Measurements from ENCODE around the gene LMNB1.
"Not testable (repeated sequence)": the region's sequence is repeated elsewhere in the genome, so short reads cannot be mapped to it uniquely, and the experiment has no call there.

LMNB1 gene

DNA sequence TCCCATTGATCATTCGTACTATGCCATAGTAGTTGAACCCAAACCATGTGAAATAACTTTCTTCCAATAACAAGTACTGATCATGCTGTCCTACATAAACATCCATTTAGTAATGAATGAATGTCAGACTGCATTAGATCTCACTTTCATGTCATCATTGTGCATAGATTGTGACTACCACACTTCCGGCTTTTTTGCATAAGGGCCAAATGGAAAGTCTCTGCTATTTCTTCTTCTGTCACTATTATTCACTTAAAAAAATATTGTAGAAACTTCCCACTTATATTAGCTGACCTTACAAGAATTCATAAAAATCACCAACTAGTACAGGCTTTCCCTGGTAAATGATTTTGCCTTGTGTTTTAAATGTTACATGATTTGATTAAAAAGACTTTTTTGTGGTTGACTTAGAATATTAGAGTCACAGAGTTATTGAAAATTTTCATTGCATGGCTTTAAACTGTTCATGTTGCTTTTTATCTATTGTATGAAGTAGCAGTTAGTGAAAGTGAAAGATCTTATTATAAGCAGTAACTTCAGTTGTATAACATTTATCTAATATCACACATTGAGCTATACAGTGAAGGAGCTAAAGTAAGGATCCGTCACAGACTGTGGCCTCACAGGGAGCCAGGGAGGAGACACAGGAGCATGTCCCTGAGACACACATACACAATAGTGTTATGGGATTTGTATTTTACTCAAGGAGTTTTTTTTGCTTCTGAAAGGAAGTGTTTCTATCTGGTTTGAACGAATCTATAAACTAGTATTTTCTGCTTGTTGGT is 33.9 kb downstream of the LMNB1 start:
- H3K27me3 ChIP-seq (ENCODE audit: control insufficient read depth, insufficient read depth, low read length), result no peaks in the 10 kb centered on the region
- no peaks in the 10 kb centered on the region for H3K9me3 ChIP-seq (replicated peaks; ENCODE audit: low read length)
- no peak overlapping the region for H3K9ac ChIP-seq (ENCODE audit: low read depth, low read length)
- H3K4me3 ChIP-seq (ENCODE audit: low read length), result no peak overlapping the region
- H3K4me2 ChIP-seq (ENCODE audit: low read length), result no peak overlapping the region
- peaks cover 5% of the 10 kb centered on the region for H3K36me3 ChIP-seq (ENCODE audit: insufficient read depth, low read length)
- peaks cover 13% of the 10 kb centered on the region for H3K4me1 ChIP-seq (ENCODE audit: control insufficient read depth, insufficient read depth, low read length)

GRCh38 chr5:126811515-126812198 is 34.7 kb downstream of the LMNB1 start:
- Histone ChIP-seq H3K9me3 (replicated peaks; ENCODE audit: low read length) (no peaks in the 10 kb centered on the region), H3K4me1 (ENCODE audit: control insufficient read depth, insufficient read depth, low read length) (peaks cover 13% of the 10 kb centered on the region), H3K9ac (ENCODE audit: low read depth, low read length) (no peak overlapping the region), H3K4me2 (ENCODE audit: low read length) (no peak overlapping the region), H3K36me3 (ENCODE audit: insufficient read depth, low read length) (peaks cover 5% of the 10 kb centered on the region), H3K27me3 (ENCODE audit: control insufficient read depth, insufficient read depth, low read length) (no peaks in the 10 kb centered on the region), H3K4me3 (ENCODE audit: low read length) (no peak overlapping the region)

DNA sequence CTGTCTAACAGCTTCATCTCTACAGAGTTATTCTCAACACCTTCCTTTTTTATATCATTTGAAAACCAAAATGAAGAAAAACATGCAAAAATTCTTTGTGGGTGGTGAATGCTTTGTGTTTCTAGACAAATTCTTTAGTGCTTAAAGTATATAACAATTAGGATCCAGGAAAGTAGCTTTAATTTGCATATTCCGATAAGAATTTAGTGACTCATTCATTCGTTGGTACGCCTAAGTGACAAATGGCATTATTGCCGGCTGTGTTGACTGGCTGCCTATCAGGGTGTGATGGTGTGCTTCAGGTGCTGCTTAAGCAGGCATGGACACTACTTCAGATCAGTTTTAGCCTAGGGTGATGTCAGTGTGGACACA is 35.2 kb downstream of the LMNB1 start:
- H3K9me3 ChIP-seq (replicated peaks; ENCODE audit: low read length), result no peaks in the 10 kb centered on the region
- no peak overlapping the region for H3K9ac ChIP-seq (ENCODE audit: low read depth, low read length)
- no peak overlapping the region for H3K4me2 ChIP-seq (ENCODE audit: low read length)
- H3K4me3 ChIP-seq (ENCODE audit: low read length), result no peak overlapping the region
- H3K27me3 ChIP-seq (ENCODE audit: control insufficient read depth, insufficient read depth, low read length), result no peaks in the 10 kb centered on the region
- peaks cover 13% of the 10 kb centered on the region for H3K4me1 ChIP-seq (ENCODE audit: control insufficient read depth, insufficient read depth, low read length)
- H3K36me3 ChIP-seq (ENCODE audit: insufficient read depth, low read length), result peaks cover 5% of the 10 kb centered on the region

- not testable (repeated sequence) for H3K36me3 ChIP-seq (ENCODE audit: insufficient read depth, low read length); H3K27me3 ChIP-seq (ENCODE audit: control insufficient read depth, insufficient read depth, low read length)
- H3K4me1 ChIP-seq (ENCODE audit: control insufficient read depth, insufficient read depth, low read length), result peaks cover 13% of the 10 kb centered on the region
Observed at GRCh38 chr5:126813799-126814198, 36.9 kb downstream of the LMNB1 start.

GRCh38 chr5:126814721-126815404 is 37.9 kb downstream of the LMNB1 start:
- Histone ChIP-seq H3K9me3 (replicated peaks; ENCODE audit: low read length) (no peaks in the 10 kb centered on the region), H3K27me3 (ENCODE audit: control insufficient read depth, insufficient read depth, low read length) (no peaks in the 10 kb centered on the region), H3K4me1 (ENCODE audit: control insufficient read depth, insufficient read depth, low read length) (peaks cover 13% of the 10 kb centered on the region), H3K4me3 (ENCODE audit: low read length) (no peak overlapping the region), H3K36me3 (ENCODE audit: insufficient read depth, low read length) (peaks cover 10% of the 10 kb centered on the region), H3K4me2 (ENCODE audit: low read length) (no peak overlapping the region), H3K9ac (ENCODE audit: low read depth, low read length) (no peak overlapping the region)

More at GRCh38 chr5:126813799-126814198, 36.9 kb downstream of the LMNB1 start:
- H3K9ac ChIP-seq (ENCODE audit: low read depth, low read length); H3K4me2 ChIP-seq (ENCODE audit: low read length); H3K9me3 ChIP-seq (replicated peaks; ENCODE audit: low read length); H3K4me3 ChIP-seq (ENCODE audit: low read length): not testable (repeated sequence)

DNA sequence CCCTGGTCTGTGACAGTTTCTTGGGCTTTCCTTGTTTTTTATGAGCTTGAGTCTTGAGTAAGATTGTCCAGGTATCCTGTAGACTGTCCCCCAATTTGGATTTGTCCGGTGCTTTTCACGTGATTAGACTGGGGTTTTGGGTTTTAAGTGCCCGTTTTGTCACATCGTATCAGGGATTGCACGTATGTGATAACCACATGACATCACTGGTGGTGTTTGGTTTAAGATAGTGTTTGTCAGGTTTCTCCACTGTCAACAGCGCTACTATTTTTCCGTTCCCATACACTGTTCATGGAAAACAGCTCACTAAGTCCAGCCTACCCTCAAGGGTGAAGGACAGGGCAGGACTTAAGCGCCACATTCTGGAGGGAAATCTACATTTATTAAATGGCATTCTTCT is 39.7 kb downstream of the LMNB1 start:
- no peak overlapping the region for H3K4me3 ChIP-seq (ENCODE audit: low read length)

GRCh38 chr5:126818736-126819135 is 41.8 kb downstream of the LMNB1 start:
- no peak overlapping the region for H3K4me2 ChIP-seq (ENCODE audit: low read length)
- H3K36me3 ChIP-seq (ENCODE audit: insufficient read depth, low read length), result peaks cover 14% of the 10 kb centered on the region
- H3K27me3 ChIP-seq (ENCODE audit: control insufficient read depth, insufficient read depth, low read length), result no peaks in the 10 kb centered on the region
- peaks cover 8% of the 10 kb centered on the region for H3K4me1 ChIP-seq (ENCODE audit: control insufficient read depth, insufficient read depth, low read length)
- no peak overlapping the region for H3K4me3 ChIP-seq (ENCODE audit: low read length)
- no peaks in the 10 kb centered on the region for H3K9me3 ChIP-seq (replicated peaks; ENCODE audit: low read length)
- no peak overlapping the region for H3K9ac ChIP-seq (ENCODE audit: low read depth, low read length)

More for the DNA sequence above, 39.7 kb downstream of the LMNB1 start:
- Histone ChIP-seq H3K9ac (ENCODE audit: low read depth, low read length) (no peak overlapping the region), H3K27me3 (ENCODE audit: control insufficient read depth, insufficient read depth, low read length) (no peaks in the 10 kb centered on the region), H3K9me3 (replicated peaks; ENCODE audit: low read length) (no peaks in the 10 kb centered on the region), H3K4me2 (ENCODE audit: low read length) (no peak overlapping the region), H3K36me3 (ENCODE audit: insufficient read depth, low read length) (peaks cover 13% of the 10 kb centered on the region), H3K4me1 (ENCODE audit: control insufficient read depth, insufficient read depth, low read length) (peaks cover 12% of the 10 kb centered on the region)

GRCh38 chr5:126819253-126819652 is 42.3 kb downstream of the LMNB1 start:
- H3K36me3 ChIP-seq (ENCODE audit: insufficient read depth, low read length), result peaks cover 14% of the 10 kb centered on the region
- H3K4me3 ChIP-seq (ENCODE audit: low read length), result no peak overlapping the region
- H3K27me3 ChIP-seq (ENCODE audit: control insufficient read depth, insufficient read depth, low read length), result no peaks in the 10 kb centered on the region
- H3K4me1 ChIP-seq (ENCODE audit: control insufficient read depth, insufficient read depth, low read length), result peaks cover 8% of the 10 kb centered on the region
- no peaks in the 10 kb centered on the region for H3K9me3 ChIP-seq (replicated peaks; ENCODE audit: low read length)
- H3K9ac ChIP-seq (ENCODE audit: low read depth, low read length), result no peak overlapping the region
- H3K4me2 ChIP-seq (ENCODE audit: low read length), result no peak overlapping the region

DNA sequence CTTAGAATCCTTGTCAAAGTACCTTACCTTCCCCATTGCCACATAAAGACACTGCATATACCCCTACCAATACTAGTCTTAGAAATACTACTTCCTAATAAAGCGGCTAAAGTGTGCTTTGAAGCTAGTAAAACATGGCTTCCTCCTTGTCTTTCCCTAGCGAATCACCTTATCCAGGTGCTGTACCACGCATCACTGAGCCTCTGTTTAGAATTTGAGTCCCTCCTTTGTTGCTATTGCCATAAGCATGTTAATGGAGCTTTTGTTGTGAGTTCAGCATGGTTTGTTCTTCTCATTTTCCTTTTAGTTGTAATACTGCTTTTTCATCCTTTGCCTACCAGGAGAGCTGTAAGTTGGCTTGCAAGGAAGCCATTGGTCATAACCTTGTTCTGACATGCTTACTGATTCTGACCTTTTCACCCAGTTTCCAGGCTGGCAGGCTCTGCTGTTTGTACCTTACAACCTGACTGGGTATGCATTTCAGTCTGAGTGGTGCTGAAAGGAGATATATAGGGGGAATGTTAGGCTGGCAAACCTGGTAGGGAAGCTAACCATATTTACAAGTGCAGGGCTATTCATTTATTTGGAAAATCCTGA is 49.8 kb downstream of the LMNB1 start:
- Histone ChIP-seq H3K9ac (ENCODE audit: low read depth, low read length) (no peak overlapping the region), H3K4me1 (ENCODE audit: control insufficient read depth, insufficient read depth, low read length) (no peaks in the 10 kb centered on the region), H3K4me3 (ENCODE audit: low read length) (no peak overlapping the region), H3K4me2 (ENCODE audit: low read length) (no peak overlapping the region), H3K27me3 (ENCODE audit: control insufficient read depth, insufficient read depth, low read length) (no peaks in the 10 kb centered on the region), H3K36me3 (ENCODE audit: insufficient read depth, low read length) (peaks cover 27% of the 10 kb centered on the region), H3K9me3 (replicated peaks; ENCODE audit: low read length) (no peaks in the 10 kb centered on the region)

DNA sequence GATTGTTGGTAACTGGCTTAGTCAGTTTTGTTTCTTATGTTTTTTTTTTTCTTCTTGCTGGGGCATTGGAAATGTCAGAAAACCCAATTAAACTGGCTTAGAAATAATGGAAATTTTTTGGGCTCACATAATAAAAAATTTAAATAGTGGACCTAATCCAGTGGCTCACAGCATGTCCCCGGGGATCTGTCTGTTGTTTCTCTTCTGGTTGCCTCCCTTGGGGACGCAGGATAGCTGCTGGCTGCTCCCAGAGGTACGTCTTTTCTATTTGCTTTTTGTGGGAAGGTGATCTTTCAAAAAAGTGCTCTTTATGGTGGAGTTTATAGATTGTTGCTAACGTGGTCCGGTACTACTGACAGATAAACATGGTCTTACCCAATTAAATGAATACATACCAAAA is 52.2 kb downstream of the LMNB1 start:
- no peak overlapping the region for H3K4me2 ChIP-seq (ENCODE audit: low read length)
- H3K9me3 ChIP-seq (replicated peaks; ENCODE audit: low read length), result no peaks in the 10 kb centered on the region
- no peak overlapping the region for H3K4me3 ChIP-seq (ENCODE audit: low read length)
- H3K27me3 ChIP-seq (ENCODE audit: control insufficient read depth, insufficient read depth, low read length), result no peaks in the 10 kb centered on the region
- H3K9ac ChIP-seq (ENCODE audit: low read depth, low read length), result no peak overlapping the region
- H3K36me3 ChIP-seq (ENCODE audit: insufficient read depth, low read length), result peaks cover 24% of the 10 kb centered on the region
- no peaks in the 10 kb centered on the region for H3K4me1 ChIP-seq (ENCODE audit: control insufficient read depth, insufficient read depth, low read length)

GRCh38 chr5:126830061-126830460 is 53.1 kb downstream of the LMNB1 start:
- H3K4me3 ChIP-seq (ENCODE audit: low read length), result no peak overlapping the region
- peaks cover 27% of the 10 kb centered on the region for H3K36me3 ChIP-seq (ENCODE audit: insufficient read depth, low read length)

More at GRCh38 chr5:126830061-126830460, 53.1 kb downstream of the LMNB1 start:
- Histone ChIP-seq H3K27me3 (ENCODE audit: control insufficient read depth, insufficient read depth, low read length) (no peaks in the 10 kb centered on the region), H3K9me3 (replicated peaks; ENCODE audit: low read length) (no peaks in the 10 kb centered on the region), H3K4me2 (ENCODE audit: low read length) (no peak overlapping the region), H3K9ac (ENCODE audit: low read depth, low read length) (no peak overlapping the region), H3K4me1 (ENCODE audit: control insufficient read depth, insufficient read depth, low read length) (no peaks in the 10 kb centered on the region)

Measured in skeletal muscle satellite cell (primary cell).